GM11168 (cell line): ENCODE results near the gene SELENON.
"Not testable (repeated sequence)": the region's sequence is repeated elsewhere in the genome, so short reads cannot be mapped to it uniquely, and the experiment has no call there.

ENCODE experiments used
- in situ Hi-C: fragments of 300-500 bp; cut with MboI; formaldehyde crosslinking; loops from one replicate; pipeline ENCODE4 v1.12.0; 2022; ENCODE audit warnings: low sequenced_read_pairs; ENCODE audit not compliant: unreplicated experiment

SELENON gene

GRCh38 chr1:25819491-25820246 lies 19.7 kb downstream of the SELENON start, which contains the start of gene MTFR1L:
Gene MTFR1L (plus strand): TSS chr1:25819954. CDS start chr1:25823105, 3,151 bp downstream.
- in situ Hi-C loops, result loop anchor here (10.0 to 25.0 kb wide), 3 partner anchors 295 to 582 kb away; partner anchors contain the start of genes RHCE, RSRP1 and SYF2

- in situ Hi-C loops, result loop anchor here (25.0 kb wide), 2 partner anchors 408 to 583 kb away; partner anchors contain the start of genes RHCE, RSRP1 and SYF2
Measured at GRCh38 chr1:25820247-25821111, 20.5 kb downstream of the SELENON start.

- in situ Hi-C loops, result loop anchor here (25.0 kb wide), 2 partner anchors 409 to 584 kb away; partner anchors contain the start of genes RHCE, RSRP1 and SYF2
Measured at GRCh38 chr1:25821112-25821476, 21.1 kb downstream of the SELENON start.

GRCh38 chr1:25821630-25822091 lies 21.7 kb downstream of the SELENON start:
- in situ Hi-C loops, result loop anchor here (25.0 kb wide), 2 partner anchors 409 to 584 kb away; partner anchors contain the start of genes RHCE, RSRP1 and SYF2

- in situ Hi-C loops, result no loop called here
Measured at GRCh38 chr1:25825605-25826004, 25.6 kb downstream of the SELENON start.

GRCh38 chr1:25826571-25826970 lies 26.6 kb downstream of the SELENON start:
- in situ Hi-C loops, result no loop called here

GRCh38 chr1:25828491-25828890 lies 28.5 kb downstream of the SELENON start:
- in situ Hi-C loops, result no loop called here

- in situ Hi-C loops, result no loop called here
Measured at GRCh38 chr1:25829046-25829445, 29.1 kb downstream of the SELENON start.

- in situ Hi-C loops, result no loop called here
Measured at GRCh38 chr1:25831569-25832196, 31.7 kb downstream of the SELENON start.

- in situ Hi-C loops, result no loop called here
Measured at GRCh38 chr1:25832336-25833037, 32.5 kb downstream of the SELENON start.

GRCh38 chr1:25833158-25833557 lies 33.2 kb downstream of the SELENON start:
- in situ Hi-C loops, result no loop called here

- in situ Hi-C loops, result no loop called here
Measured at GRCh38 chr1:25834894-25835293, 34.9 kb downstream of the SELENON start.

- in situ Hi-C loops, result no loop called here
Measured at GRCh38 chr1:25836695-25837094, 36.7 kb downstream of the SELENON start.

GRCh38 chr1:25837262-25837875 lies 37.4 kb downstream of the SELENON start:
- in situ Hi-C loops, result no loop called here

- in situ Hi-C loops, result not testable (repeated sequence)
Measured at GRCh38 chr1:25839808-25840207, 39.8 kb downstream of the SELENON start.

GRCh38 chr1:25843483-25843882 lies 43.5 kb downstream of the SELENON start:
- in situ Hi-C loops, result no loop called here

GRCh38 chr1:25844536-25845337 lies 44.7 kb downstream of the SELENON start:
- in situ Hi-C loops, result no loop called here

- in situ Hi-C loops, result no loop called here
Measured at GRCh38 chr1:25845664-25846063, 45.7 kb downstream of the SELENON start.
